Fibroblast of skin of left quadriceps (primary cell): ENCODE data around the gene TRAIP.
"Not testable (repeated sequence)": the region's sequence is repeated elsewhere in the genome, so short reads cannot be mapped to it uniquely, and the experiment has no call there.

ENCODE experiments used
- DNase-seq, 2 experiments: peaks; one replicate each; pipeline ENCODE4 v3.0.0-alpha.2; 2013; ENCODE audit warnings: low read depth in 2 of 2

Gene TRAIP

DNA sequence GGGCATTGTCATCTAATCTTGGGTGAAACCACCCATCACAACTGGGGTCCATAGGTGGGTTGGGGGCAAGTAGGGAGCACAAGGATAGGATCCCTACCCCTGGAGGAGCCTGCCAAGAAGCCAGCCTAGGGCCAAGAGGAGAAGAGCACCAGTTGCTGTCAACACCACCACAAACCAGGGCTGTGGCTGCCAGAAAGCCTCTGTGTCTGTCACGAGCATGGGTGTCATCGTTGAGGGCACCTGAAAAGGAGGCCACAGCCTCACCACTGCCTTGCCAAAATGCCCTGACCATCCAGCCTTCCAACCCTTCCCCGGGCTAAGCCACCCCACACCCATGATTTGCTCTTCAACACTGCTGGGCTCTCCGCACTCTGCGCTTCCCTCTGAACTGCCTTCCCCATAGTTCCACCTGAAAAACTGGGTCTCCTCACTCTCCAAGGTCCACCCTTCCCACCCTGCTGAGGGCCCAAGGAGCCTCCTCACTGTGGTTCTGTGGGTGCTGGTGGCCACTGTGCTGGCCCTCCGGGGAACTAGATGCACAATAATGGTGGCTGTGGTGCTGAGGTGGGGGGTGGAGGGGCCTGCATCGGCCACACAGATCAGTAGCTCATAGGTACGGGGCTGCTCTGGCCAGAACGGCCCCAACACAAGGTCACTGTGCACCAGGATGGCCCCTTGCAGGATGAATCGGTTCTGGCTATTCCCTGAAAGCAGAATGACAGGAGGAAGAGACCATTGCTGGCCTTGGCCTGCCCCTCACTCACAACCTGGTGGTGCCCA, 63.8 kb downstream of the TRAIP start:
- DNase-seq, result no peak

GRCh38 chr3:49791571-49791970, 64.8 kb downstream of the TRAIP start:
- DNase-seq, result no peak

DNA sequence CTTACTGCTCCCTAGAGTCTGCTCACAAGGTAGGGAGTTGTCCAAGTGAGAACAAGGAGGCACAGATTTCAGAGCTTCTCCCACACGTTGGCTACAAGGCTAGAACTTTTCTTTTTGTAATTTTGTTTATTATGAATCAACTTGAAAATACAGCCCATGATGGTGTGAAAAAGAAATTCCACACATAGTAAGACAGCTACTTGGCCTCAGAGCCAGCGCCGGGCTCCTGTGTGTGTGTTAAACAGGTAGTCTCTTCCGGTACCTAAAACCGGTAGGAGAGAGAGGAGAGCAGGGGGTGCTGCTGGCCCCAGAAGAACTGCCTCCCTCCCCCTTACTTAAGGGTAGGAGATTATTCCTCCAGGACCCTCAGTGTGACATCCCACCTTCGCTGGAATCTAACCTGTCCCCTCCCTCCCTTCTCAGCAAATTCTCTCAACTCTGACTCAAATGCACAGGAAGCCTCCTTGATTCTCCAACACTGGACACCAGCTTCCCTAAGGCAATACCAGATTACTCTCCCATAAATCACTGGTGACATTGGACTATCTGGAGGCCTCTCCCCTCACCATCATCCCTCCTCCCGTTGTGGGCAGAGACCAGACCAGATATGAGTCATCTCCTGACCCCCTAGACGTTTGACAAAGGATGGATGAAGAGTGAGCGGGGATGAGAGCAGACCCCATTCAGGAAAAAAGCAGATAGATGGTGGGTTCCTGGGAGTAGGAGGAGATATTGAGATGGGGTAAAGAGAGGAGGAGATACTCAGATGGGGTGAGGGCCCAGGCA, 65.5 kb downstream of the TRAIP start:
- no peak for DNase-seq

DNA sequence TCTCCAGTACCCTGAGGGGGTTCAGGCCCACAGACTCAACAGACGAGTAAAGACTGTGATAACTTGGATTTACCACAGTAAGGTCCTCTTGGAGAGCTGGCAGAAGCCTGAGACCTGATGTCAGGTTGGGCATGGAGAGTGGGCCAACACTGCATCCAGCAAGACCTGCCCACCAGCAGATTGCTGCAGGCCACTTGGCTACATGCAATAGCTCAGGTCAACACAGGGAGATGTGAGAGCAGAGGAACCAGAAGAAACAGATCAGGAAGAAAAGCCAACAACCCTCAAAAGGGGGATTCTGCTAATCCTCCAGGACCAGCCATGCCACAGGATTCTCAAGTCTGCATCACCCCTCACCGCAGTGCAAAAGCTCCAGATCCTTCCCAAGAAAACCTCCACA, 68.3 kb downstream of the TRAIP start:
- DNase-seq, result no peak

DNA sequence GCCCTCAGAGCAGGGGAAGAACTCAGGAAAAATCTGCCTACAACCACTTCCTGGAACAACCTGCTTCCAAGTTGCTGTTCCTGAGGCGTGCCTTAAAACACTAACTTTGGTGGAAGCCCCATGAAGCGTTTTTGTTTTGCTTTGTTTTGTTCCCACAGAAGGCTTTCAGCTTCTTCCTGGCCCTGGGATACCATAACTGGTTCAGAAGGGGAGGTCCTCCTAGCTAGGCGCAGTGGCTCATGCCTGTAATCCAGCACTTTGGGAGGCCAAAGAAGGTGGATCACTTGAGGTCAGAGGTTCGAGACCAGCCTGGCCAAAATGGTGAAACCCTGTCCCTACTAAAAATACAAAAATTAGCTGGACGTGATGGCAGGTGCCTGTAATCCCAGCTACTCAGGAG, 68.8 kb downstream of the TRAIP start:
- DNase-seq, result no peak

DNA sequence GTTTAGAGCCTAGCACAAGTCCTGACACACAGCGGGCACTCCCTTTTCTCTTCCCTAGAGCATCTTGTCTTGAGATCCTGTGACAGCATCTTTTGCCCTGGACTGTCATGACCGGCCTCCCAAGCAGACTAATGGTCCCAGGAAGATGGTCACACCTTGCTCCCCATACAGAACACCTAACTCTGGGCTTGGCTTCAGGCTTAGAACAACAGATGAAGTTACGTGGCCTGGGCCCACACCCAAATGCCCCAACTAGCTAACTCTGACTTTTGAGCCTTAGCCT, 69.2 kb downstream of the TRAIP start:
- DNase-seq, result no peak

GRCh38 chr3:49786357-49787181, 69.8 kb downstream of the TRAIP start, which contains the start of gene IP6K1:
IP6K1 (minus strand) TSS chr3:49786542; CDS start chr3:49748040, 38,502 bp downstream.
- peak; percentile 99 to 100 for DNase-seq

- no peak for DNase-seq
Observed at GRCh38 chr3:49785565-49786356, 70.6 kb downstream of the TRAIP start.

DNA sequence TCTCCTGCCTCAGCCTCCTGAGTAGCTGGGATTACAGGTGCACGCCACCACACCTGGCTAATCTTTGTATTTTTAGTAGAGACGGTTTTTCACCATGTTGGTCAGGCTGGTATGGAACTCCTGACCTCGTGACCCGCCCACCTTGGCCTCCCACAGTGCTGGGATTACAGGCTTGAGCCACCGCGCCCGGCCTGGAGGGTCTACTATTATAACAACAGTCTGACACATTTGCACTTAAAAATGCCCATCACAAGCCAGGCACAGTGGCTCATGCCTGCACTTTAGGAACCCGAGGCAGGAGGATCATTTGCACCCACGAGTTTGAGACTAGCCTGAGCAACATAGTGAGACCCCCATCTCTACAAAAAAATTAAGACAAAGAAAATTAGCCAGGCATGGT, 74.1 kb downstream of the TRAIP start:
- not testable (repeated sequence) for DNase-seq

DNA sequence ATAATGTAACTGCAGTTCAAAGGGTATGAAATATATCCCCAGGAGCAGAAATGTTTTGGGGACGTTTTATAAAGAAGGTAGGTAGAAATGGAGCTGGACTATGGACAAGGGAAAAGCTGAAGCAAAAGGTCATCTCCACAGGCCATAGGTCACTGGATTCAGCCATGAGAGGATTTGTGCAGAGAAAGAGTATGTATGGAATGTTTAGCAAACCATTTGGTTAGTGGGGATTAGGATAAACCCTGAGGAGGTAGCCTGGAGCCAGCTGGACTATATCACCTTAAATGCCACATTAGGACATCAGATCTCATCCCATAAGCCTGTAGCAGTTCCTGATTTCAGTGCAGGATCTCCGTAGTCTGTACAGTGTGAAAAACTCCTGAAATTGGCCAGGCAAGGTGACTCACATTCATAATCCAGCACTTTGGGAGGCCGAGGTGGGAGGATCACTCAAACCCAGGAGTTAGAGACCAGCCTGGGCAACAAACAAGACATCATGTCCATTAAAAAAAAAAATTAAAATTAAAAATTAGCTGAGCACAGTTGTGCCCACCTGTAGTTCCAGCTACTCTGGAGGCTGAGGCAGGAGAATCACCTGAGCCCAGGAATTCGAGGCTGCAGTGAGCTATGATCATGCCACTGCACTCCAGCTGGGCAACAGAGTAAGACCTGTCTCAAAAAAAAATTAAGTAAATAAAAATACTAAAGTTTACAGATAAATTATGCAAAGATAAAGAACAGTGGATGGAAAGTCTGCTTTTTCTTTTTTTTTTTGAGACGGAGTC, 74.8 kb downstream of the TRAIP start:
- no peak for DNase-seq

GRCh38 chr3:49780975-49781365, 75.4 kb downstream of the TRAIP start:
- DNase-seq, result not testable (repeated sequence)

DNA sequence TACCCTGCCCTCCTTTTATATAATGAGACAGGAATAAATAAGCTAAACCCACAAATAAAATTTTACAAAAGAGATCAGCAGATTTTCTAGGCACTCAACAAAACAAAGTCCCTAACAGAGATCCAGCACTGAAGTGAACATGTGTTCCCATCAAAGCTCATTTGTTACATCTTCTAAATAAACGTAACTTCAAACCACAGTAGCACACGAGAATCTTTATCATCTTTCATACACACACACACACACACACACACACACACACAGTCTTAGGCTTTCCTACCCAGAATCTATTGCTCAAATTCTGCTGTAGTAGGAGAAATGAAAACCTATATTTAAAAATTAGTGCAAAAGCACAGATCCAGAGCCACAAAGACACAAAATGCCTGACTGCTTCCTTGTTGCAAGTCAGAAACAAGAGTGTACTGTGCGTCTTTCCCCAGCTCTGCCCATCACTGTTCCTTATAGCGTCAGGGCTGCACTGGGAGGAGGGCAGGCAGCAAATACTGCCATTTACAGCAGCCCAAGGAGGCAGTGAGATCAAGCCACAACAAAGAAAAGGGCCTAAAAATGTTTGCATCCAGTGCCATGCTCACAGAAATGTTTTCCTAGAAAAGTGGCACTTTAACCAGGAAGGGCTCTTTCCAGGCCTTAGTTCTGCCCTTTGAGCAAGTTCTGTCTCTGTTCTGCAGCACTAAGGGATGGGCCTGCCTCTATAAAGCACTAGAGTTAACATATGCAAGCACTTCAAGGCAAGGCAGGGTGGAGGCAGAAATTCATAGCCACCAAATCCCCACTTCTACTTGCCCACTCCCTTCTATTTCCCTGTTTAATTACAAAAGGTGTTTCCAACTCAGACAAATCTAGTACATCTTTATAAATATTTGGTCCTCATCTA, 76.0 kb downstream of the TRAIP start:
- no peak for DNase-seq

GRCh38 chr3:49779358-49780079, 76.8 kb downstream of the TRAIP start:
- DNase-seq, result no peak
